Measurements from ENCODE around the gene SRXN1.

Gene SRXN1

GRCh38 chr20:635893-636338 is 17.1 kb downstream of the SRXN1 start:
- no peak for DNase-seq (ENCODE audit: low read depth in 1 of 2, low spot score in 1 of 2)

- no peak for DNase-seq (ENCODE audit: low read depth in 1 of 2, low spot score in 1 of 2)
Observed at GRCh38 chr20:635028-635892, 17.7 kb downstream of the SRXN1 start.

- DNase-seq (ENCODE audit: low read depth in 1 of 2, low spot score in 1 of 2), result no peak
Observed at GRCh38 chr20:634148-634925, 18.7 kb downstream of the SRXN1 start.

- no peak for DNase-seq (ENCODE audit: low read depth in 1 of 2, low spot score in 1 of 2)
Observed at GRCh38 chr20:631101-631500, 21.9 kb downstream of the SRXN1 start.

GRCh38 chr20:626579-626978 is 26.4 kb downstream of the SRXN1 start:
- DNase-seq (ENCODE audit: low read depth in 1 of 2, low spot score in 1 of 2), result no peak

GRCh38 chr20:625360-625932 is 27.6 kb downstream of the SRXN1 start:
- no peak for DNase-seq (ENCODE audit: low read depth in 1 of 2, low spot score in 1 of 2)

- no peak for DNase-seq (ENCODE audit: low read depth in 1 of 2, low spot score in 1 of 2)
Observed at GRCh38 chr20:623704-624103, 29.3 kb downstream of the SRXN1 start.

GRCh38 chr20:623021-623420 is 30.0 kb downstream of the SRXN1 start:
- no peak for DNase-seq (ENCODE audit: low read depth in 1 of 2, low spot score in 1 of 2)

- no peak for DNase-seq (ENCODE audit: low read depth in 1 of 2, low spot score in 1 of 2)
Observed at GRCh38 chr20:622161-622560, 30.8 kb downstream of the SRXN1 start.

GRCh38 chr20:621125-621756 is 31.8 kb downstream of the SRXN1 start:
- no peak for DNase-seq (ENCODE audit: low read depth in 1 of 2, low spot score in 1 of 2)

- DNase-seq (ENCODE audit: low read depth in 1 of 2, low spot score in 1 of 2), result no peak
Observed at GRCh38 chr20:620246-620645, 32.8 kb downstream of the SRXN1 start.

- no peak for DNase-seq (ENCODE audit: low read depth in 1 of 2, low spot score in 1 of 2)
Observed at GRCh38 chr20:618980-619379, 34.0 kb downstream of the SRXN1 start.

- DNase-seq (ENCODE audit: low read depth in 1 of 2, low spot score in 1 of 2), result no peak
Observed at GRCh38 chr20:617934-618690, 34.9 kb downstream of the SRXN1 start.

GRCh38 chr20:615514-615913 is 37.5 kb downstream of the SRXN1 start:
- DNase-seq (ENCODE audit: low read depth in 1 of 2, low spot score in 1 of 2), result no peak

- no peak for DNase-seq (ENCODE audit: low read depth in 1 of 2, low spot score in 1 of 2)
Observed at GRCh38 chr20:611843-612185, 41.2 kb downstream of the SRXN1 start.

- no peak for DNase-seq (ENCODE audit: low read depth in 1 of 2, low spot score in 1 of 2)
Observed at GRCh38 chr20:611047-611842, 41.8 kb downstream of the SRXN1 start.

- DNase-seq (ENCODE audit: low read depth in 1 of 2, low spot score in 1 of 2), result no peak
Observed at GRCh38 chr20:610130-611046, 42.6 kb downstream of the SRXN1 start, which contains the start of gene TCF15. TCF15 (minus strand) TSS chr20:610309; CDS start chr20:610237, 72 bp downstream.

GRCh38 chr20:609371-609964 is 43.5 kb downstream of the SRXN1 start:
- DNase-seq (ENCODE audit: low read depth in 1 of 2, low spot score in 1 of 2), result no peak

Measured in activated T-helper 1 cell treated with anti-CD3 and anti-CD28 coated beads, Interleukin-2, amount 50 U/mL, for 16 hours (primary cell).